ENCODE data around the gene HAUS7.

Gene HAUS7

GRCh38 chrX:153445856-153446635 is 24.3 kb downstream of the HAUS7 start, which contains the start of gene TREX2:
TREX2 (minus strand) TSS chrX:153446056; CDS start chrX:153445430, 626 bp downstream.
- TF ChIP-seq REST (IDR thresholded peaks at IDR 0.05; ENCODE audit: insufficient read depth in 1 of 2, low read depth in 2 of 2, low read length in 2 of 2) (no peak), POLR2AphosphoS5 (IDR thresholded peaks at IDR 0.05; ENCODE audit: low read depth, low read length) (no peak), FOXP2 (optimal IDR thresholded peaks at IDR 0.05; ENCODE audit: borderline replicate concordance, extremely low read depth, extremely low read length, insufficient read depth) (no peak), SIN3A (IDR thresholded peaks at IDR 0.05; ENCODE audit: borderline replicate concordance, insufficient read depth, low read length) (no peak), TAF1 (IDR thresholded peaks at IDR 0.05; ENCODE audit: borderline replicate concordance, insufficient read depth, low read length) (no peak)

GRCh38 chrX:153445106-153445855 is 25.1 kb downstream of the HAUS7 start:
- TF ChIP-seq POLR2AphosphoS5 (IDR thresholded peaks at IDR 0.05; ENCODE audit: low read depth, low read length) (no peak), TAF1 (IDR thresholded peaks at IDR 0.05; ENCODE audit: borderline replicate concordance, insufficient read depth, low read length) (no peak), FOXP2 (optimal IDR thresholded peaks at IDR 0.05; ENCODE audit: borderline replicate concordance, extremely low read depth, extremely low read length, insufficient read depth) (no peak), SIN3A (IDR thresholded peaks at IDR 0.05; ENCODE audit: borderline replicate concordance, insufficient read depth, low read length) (no peak), REST (IDR thresholded peaks at IDR 0.05; ENCODE audit: insufficient read depth in 1 of 2, low read depth in 2 of 2, low read length in 2 of 2) (no peak)

- no peak for TF ChIP-seq TAF1 (IDR thresholded peaks at IDR 0.05; ENCODE audit: borderline replicate concordance, insufficient read depth, low read length)
- TF ChIP-seq POLR2AphosphoS5 (IDR thresholded peaks at IDR 0.05; ENCODE audit: low read depth, low read length), result no peak
- no peak for TF ChIP-seq SIN3A (IDR thresholded peaks at IDR 0.05; ENCODE audit: borderline replicate concordance, insufficient read depth, low read length)
- no peak for TF ChIP-seq REST (IDR thresholded peaks at IDR 0.05; ENCODE audit: insufficient read depth in 1 of 2, low read depth in 2 of 2, low read length in 2 of 2)
- TF ChIP-seq FOXP2 (optimal IDR thresholded peaks at IDR 0.05; ENCODE audit: borderline replicate concordance, extremely low read depth, extremely low read length, insufficient read depth), result no peak
Measured at GRCh38 chrX:153444333-153445011, 25.9 kb downstream of the HAUS7 start.

- TF ChIP-seq POLR2AphosphoS5 (IDR thresholded peaks at IDR 0.05; ENCODE audit: low read depth, low read length) (no peak), TAF1 (IDR thresholded peaks at IDR 0.05; ENCODE audit: borderline replicate concordance, insufficient read depth, low read length) (no peak), REST (IDR thresholded peaks at IDR 0.05; ENCODE audit: insufficient read depth in 1 of 2, low read depth in 2 of 2, low read length in 2 of 2) (no peak), FOXP2 (optimal IDR thresholded peaks at IDR 0.05; ENCODE audit: borderline replicate concordance, extremely low read depth, extremely low read length, insufficient read depth) (no peak), SIN3A (IDR thresholded peaks at IDR 0.05; ENCODE audit: borderline replicate concordance, insufficient read depth, low read length) (no peak)
Measured at GRCh38 chrX:153443476-153444332, 26.7 kb downstream of the HAUS7 start.
